GM10248 (cell line): ENCODE data around the gene AMZ2.

Experiments used
- CTCF ChIA-PET: fragments of 300-600 bp; sonication (Branson Sonifier 250); formaldehyde crosslinking; extraction: SDS; loops from one replicate; lab custom pipeline; 2021; ENCODE audit warnings: antibody characterized with exemption; lab: Yijun Ruan, JAX
- POLR2A ChIA-PET: fragments of 350-650 bp; sonication (Branson Sonifier 250); formaldehyde crosslinking; extraction: SDS; loops from one replicate; lab custom pipeline; 2020; ENCODE audit warnings: antibody characterized with exemption; lab: Yijun Ruan, JAX
- DNase-seq: peaks from one replicate; pipeline ENCODE4 v3.0.0; 2012; ENCODE audit errors: extremely low spot score
- TF ChIP-seq, protein P1 (sequence below): IDR thresholded peaks from 2 replicates; pipeline ENCODE4 v1.5.1; 2012; ENCODE audit warnings: mild to moderate bottlenecking, low read depth; ENCODE audit errors: extremely low read depth, missing control alignments, control extremely low read depth

The AMZ2 gene

DNA sequence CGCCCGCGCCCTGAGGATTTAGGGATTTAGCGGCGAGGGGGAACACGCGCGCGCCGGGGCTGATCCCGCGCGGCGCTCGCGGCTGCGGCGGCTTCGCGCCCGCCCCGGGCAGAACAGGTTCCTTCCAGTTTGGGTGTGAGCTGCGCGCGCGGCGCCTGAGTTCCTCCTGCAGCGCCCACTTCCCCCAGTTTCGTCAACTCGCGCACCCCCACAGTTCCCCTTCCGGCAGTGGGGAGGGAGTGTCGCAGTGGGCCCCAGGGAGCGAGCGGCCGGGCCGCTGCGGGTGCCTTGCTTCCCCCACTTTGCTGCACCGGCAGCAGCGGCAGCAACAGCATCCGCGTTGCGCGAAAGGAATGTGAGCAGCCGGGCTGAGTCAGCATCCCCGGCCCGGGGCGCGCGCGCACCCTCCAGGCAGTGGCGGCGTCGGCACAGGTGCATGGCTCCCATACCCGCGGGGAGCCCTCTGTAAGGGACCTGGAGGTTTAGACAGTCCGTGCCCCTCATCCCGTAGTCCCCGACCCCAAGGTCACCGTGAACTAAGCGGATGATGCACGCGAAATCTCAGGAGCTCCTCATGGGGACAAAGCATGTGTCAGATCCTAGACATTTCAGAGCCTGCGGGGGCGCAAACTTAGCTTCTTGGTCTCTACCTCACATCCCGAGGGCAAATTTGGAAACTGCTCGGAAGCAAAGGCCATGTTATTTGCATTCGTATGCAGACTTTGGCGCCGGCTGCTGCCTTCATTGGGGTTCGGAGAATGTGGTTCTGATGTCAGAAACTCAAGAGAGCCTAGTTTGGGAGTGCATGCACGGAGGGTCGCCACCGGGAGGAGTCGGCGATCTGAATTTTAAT lies 44.2 kb downstream of the AMZ2 start:
- POLR2A ChIA-PET: interaction anchor here (0.5 to 1.0 kb wide), 3 partner anchors 8 to 166 kb away, joined by 3 to 5 read pairs (median 4); no protein-coding TSS in a partner anchor
- DNase-seq: peak; percentile 90
- TF ChIP-seq, protein P1, sequence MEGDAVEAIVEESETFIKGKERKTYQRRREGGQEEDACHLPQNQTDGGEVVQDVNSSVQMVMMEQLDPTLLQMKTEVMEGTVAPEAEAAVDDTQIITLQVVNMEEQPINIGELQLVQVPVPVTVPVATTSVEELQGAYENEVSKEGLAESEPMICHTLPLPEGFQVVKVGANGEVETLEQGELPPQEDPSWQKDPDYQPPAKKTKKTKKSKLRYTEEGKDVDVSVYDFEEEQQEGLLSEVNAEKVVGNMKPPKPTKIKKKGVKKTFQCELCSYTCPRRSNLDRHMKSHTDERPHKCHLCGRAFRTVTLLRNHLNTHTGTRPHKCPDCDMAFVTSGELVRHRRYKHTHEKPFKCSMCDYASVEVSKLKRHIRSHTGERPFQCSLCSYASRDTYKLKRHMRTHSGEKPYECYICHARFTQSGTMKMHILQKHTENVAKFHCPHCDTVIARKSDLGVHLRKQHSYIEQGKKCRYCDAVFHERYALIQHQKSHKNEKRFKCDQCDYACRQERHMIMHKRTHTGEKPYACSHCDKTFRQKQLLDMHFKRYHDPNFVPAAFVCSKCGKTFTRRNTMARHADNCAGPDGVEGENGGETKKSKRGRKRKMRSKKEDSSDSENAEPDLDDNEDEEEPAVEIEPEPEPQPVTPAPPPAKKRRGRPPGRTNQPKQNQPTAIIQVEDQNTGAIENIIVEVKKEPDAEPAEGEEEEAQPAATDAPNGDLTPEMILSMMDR: no peak
- CTCF ChIA-PET: interaction anchor here (0.8 to 2.0 kb wide), 5 partner anchors 13 to 175 kb away, joined by 3 to 6 read pairs (median 3); no protein-coding TSS in a partner anchor

DNA sequence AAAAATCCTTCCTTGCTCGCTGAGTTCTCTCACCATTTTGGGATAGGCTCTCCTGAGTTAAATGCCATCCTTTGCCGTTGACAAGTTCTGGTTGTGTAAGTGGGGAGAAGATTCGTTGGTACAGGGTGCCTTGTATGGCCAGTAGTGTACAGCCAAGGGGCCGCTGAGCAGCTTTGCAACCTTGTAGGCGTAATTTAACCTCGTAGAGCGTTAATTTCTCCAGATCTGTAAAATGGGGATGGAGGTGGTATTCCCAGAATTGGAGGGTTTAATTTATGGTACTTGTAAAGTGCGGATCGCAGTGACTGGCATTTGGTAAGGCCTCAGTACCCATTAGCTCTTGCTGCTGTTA lies 44.8 kb downstream of the AMZ2 start:
- ChIA-PET CTCF (interaction anchor here (0.8 to 2.0 kb wide), 4 partner anchors 12 to 109 kb away, joined by 3 to 6 read pairs (median 3); no protein-coding TSS in a partner anchor), POLR2A (interaction anchor here (1.0 kb wide), 1 partner anchor 8 kb away, joined by 5 read pairs; no protein-coding TSS in a partner anchor)
- no peak for DNase-seq
- TF ChIP-seq, protein P1: no peak

DNA sequence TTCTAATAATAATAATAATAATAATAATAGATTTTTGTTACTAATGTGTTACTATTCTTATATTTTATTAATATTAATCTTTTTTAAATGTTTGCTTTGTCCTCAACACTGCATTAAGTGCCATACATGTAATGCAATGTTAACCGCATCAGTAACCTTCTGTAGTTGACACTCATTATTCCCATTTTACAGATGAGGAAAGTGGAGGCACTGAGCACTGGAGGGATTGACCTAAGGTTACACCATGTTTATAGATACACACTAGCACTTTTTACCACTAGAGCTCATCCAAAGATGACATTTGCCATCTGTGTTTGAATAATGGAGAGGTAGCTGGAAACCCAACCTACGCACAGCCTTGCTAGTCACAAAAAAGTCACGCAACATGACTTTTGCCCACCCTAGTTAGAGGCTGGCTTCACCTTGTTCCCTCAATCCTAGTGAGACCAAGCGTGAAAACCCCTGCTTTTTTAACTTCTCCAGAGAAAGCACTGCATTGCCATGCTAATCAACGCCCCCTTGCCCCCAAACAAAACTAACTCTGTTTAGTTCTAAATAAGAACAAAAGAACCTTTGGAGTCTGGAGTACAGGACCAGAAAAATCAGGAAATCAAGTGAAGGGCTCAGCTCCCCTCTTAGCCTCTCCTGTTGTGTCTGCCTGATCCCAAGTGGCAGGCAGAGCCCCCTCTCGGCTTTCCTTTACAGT lies 45.8 kb downstream of the AMZ2 start:
- POLR2A ChIA-PET: no interaction called here
- no peak for DNase-seq
- CTCF ChIA-PET: interaction anchor here (0.9 to 1.2 kb wide), 2 partner anchors 10 to 172 kb away, joined by 3 to 4 read pairs; no protein-coding TSS in a partner anchor
- TF ChIP-seq, protein P1: no peak

GRCh38 chr17:68294196-68294555 lies 46.3 kb downstream of the AMZ2 start:
- POLR2A ChIA-PET: no interaction called here
- no peak for DNase-seq
- CTCF ChIA-PET: interaction anchor here (1.2 kb wide), 1 partner anchor 10 kb away, joined by 4 read pairs; no protein-coding TSS in a partner anchor
- TF ChIP-seq, protein P1: no peak

DNA sequence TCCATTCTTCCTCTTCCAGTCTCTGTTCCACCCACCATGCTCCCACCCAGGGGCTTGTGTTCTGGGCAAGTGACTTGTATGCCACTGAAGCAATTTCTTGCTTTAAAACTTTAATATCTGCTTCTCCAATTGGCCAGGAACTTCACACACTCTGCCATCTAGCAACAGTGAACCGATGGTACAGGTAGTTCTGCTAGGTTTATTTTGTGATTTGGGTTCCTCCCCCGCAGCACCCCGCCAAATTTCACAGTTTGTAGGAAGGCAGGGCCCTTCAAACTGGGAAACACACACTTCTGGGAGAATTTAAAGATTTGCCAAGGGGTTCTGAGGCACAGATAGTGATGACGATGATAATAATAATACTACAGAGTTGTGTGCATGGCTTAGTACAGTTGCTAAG lies 46.8 kb downstream of the AMZ2 start:
- ChIA-PET POLR2A (no interaction called here), CTCF (interaction anchor here (1.2 kb wide), 1 partner anchor 9 kb away, joined by 4 read pairs; no protein-coding TSS in a partner anchor)
- TF ChIP-seq, protein P1: no peak
- no peak for DNase-seq

DNA sequence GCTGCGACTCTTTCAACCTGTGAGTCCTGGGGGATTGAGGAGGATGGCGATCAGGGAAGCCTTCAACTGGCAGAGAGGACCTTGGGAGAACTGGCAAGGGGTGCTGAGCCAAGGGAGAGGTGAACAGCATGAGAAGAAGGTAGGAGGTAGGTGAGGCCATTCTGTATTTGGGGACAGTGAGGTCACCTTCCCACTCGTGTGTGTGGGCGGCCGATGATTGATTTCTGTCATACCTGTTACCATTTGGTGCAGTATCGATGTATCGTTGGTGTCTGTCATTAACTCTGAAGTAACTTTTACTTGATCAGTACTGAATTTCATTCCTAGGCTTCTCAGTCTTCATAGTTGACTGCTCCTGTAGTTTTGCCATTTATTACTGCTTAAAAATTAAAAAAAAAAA lies 47.2 kb downstream of the AMZ2 start:
- no peak for DNase-seq
- ChIA-PET POLR2A (no interaction called here), CTCF (no interaction called here)
- TF ChIP-seq, protein P1: no peak
